Astrocyte (in vitro differentiated cells and primary cell): ENCODE measurements around the gene PRSS21.

Source experiments
- EZH2 ChIP-seq: IDR thresholded peaks from 2 replicates; pipeline ENCODE4 v1.6.1; 2012; ENCODE audit warnings: mild to moderate bottlenecking, low read length, inconsistent platforms; ENCODE audit not compliant: insufficient read depth
- TF ChIP-seq, protein P1 (sequence below): IDR thresholded peaks from 2 replicates; pipeline ENCODE4 v1.5.1; 2011; ENCODE audit warnings: low read depth, mild to moderate bottlenecking, inconsistent platforms, low read length, moderate library complexity; ENCODE audit not compliant: insufficient read depth

DNA sequence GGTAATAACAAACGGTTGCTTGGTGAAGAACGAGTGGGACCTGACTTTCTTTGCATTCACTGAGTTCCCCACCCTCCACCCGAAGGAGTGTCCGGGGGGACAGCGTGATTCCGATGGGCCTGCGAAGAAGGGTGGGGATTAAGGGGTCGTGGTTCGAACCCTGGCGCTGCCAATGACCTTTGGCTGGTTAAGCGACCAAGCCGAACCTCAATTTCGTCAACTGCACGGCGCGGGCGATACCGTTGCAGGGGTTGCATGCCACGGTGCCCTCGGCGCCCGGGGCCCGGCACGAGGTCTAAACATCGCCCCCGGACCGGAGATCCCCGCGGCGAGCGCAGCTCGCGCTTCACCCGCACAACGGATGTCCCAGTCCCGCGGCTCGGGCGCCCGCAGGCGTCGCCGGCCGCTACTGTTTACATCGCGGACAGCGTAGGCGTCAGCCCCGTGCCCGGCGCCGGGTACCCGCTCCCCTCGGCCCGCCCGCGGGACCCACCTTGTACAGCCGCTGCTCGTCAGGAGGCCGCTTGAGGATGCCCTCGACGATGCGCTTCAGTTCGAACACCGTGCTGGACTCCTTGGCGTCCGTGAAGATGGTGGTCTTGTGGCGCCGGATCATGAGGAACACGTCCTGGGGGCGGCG lies 40.4 kb upstream of the PRSS21 start:
- no peak for TF ChIP-seq EZH2
- TF ChIP-seq, protein P1, sequence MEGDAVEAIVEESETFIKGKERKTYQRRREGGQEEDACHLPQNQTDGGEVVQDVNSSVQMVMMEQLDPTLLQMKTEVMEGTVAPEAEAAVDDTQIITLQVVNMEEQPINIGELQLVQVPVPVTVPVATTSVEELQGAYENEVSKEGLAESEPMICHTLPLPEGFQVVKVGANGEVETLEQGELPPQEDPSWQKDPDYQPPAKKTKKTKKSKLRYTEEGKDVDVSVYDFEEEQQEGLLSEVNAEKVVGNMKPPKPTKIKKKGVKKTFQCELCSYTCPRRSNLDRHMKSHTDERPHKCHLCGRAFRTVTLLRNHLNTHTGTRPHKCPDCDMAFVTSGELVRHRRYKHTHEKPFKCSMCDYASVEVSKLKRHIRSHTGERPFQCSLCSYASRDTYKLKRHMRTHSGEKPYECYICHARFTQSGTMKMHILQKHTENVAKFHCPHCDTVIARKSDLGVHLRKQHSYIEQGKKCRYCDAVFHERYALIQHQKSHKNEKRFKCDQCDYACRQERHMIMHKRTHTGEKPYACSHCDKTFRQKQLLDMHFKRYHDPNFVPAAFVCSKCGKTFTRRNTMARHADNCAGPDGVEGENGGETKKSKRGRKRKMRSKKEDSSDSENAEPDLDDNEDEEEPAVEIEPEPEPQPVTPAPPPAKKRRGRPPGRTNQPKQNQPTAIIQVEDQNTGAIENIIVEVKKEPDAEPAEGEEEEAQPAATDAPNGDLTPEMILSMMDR = no peak
